GM13977 (cell line): Measurements from ENCODE around the gene INPP4A.

Experiments used
- DNase-seq: peaks from one replicate; pipeline ENCODE4 v3.0.0; 2012; ENCODE audit warnings: low spot score
- in situ Hi-C: fragments of 300-500 bp; cut with MboI; formaldehyde crosslinking; loops from one replicate; pipeline ENCODE4 v1.12.0; 2022; ENCODE audit warnings: low sequenced_read_pairs, low pct_unique_long_range_greater_than_20kb, mixed read lengths, inconsistent platforms; ENCODE audit not compliant: unreplicated experiment
- TF ChIP-seq, protein P1 (sequence below): IDR thresholded peaks from 2 replicates; pipeline ENCODE4 v1.5.1; 2012; ENCODE audit warnings: mild to moderate bottlenecking, control low read depth; ENCODE audit not compliant: insufficient read depth; ENCODE audit errors: extremely low read depth, missing control alignments

INPP4A gene

GRCh38 chr2:98489971-98490962, 45.6 kb downstream of the INPP4A start:
- in situ Hi-C loops: no loop called here
- no peak for DNase-seq
- TF ChIP-seq, protein P1, sequence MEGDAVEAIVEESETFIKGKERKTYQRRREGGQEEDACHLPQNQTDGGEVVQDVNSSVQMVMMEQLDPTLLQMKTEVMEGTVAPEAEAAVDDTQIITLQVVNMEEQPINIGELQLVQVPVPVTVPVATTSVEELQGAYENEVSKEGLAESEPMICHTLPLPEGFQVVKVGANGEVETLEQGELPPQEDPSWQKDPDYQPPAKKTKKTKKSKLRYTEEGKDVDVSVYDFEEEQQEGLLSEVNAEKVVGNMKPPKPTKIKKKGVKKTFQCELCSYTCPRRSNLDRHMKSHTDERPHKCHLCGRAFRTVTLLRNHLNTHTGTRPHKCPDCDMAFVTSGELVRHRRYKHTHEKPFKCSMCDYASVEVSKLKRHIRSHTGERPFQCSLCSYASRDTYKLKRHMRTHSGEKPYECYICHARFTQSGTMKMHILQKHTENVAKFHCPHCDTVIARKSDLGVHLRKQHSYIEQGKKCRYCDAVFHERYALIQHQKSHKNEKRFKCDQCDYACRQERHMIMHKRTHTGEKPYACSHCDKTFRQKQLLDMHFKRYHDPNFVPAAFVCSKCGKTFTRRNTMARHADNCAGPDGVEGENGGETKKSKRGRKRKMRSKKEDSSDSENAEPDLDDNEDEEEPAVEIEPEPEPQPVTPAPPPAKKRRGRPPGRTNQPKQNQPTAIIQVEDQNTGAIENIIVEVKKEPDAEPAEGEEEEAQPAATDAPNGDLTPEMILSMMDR: no peak

DNA sequence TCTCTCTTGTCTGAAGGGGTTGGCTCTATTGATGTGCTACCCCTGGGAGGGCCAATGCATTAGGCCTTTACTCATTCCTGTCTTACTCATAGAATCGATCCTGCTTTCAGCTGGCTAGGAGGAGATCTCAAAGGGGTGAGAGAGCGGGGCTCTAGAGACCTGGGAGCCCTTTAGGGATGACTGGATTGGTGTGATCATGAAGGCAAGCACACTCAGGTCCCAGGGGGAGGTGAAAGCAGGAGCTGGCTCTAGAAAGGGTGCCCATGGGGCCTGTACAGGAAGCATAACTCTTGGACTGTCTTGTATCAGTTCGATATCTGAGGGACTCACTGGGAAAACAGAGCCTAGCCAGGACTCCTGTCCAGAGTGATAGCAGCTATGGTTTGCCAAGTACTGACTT, 47.8 kb downstream of the INPP4A start:
- in situ Hi-C loops: no loop called here
- TF ChIP-seq, protein P1: no peak

GRCh38 chr2:98494699-98495098, 50.0 kb downstream of the INPP4A start:
- in situ Hi-C loops: no loop called here
- TF ChIP-seq, protein P1: no peak
- no peak for DNase-seq

More for the DNA sequence above, 47.8 kb downstream of the INPP4A start:
- no peak for DNase-seq

DNA sequence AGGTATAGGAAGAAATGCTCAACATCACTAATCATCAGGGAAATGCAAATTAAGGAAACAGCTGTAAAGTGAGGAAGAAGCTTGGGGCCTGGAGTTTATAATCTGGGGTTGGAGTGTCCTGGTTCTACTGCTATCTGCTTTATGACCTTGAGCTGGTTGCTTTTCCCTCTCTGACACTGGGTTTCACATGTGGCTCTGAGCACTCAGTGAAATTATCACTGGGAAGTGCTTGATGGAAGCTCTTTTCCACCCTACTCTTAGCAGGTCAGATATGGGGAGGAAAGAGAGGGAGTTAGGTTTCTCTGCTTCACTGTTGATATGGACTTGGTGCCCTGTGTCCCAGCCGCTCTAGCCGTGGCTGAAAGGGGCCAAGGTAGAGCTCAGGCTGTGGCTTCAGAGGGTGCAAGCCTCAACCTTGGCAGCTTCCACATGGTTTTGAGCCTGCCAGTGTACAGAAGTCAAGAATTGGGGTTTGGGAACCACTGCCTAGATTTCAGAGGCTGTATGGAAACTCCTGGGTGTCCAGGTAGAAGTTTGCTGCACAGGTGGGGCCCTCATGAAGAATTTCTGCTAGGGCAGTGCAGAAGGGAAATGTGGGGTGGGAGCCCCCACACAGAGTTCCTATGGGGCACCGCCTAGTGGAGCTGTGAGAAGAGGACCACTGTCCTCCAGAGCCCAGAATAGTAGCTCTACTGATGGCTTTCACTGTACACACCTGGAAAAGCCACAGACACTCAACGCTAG, 52.3 kb downstream of the INPP4A start:
- TF ChIP-seq, protein P1: no peak
- in situ Hi-C loops: no loop called here

DNA sequence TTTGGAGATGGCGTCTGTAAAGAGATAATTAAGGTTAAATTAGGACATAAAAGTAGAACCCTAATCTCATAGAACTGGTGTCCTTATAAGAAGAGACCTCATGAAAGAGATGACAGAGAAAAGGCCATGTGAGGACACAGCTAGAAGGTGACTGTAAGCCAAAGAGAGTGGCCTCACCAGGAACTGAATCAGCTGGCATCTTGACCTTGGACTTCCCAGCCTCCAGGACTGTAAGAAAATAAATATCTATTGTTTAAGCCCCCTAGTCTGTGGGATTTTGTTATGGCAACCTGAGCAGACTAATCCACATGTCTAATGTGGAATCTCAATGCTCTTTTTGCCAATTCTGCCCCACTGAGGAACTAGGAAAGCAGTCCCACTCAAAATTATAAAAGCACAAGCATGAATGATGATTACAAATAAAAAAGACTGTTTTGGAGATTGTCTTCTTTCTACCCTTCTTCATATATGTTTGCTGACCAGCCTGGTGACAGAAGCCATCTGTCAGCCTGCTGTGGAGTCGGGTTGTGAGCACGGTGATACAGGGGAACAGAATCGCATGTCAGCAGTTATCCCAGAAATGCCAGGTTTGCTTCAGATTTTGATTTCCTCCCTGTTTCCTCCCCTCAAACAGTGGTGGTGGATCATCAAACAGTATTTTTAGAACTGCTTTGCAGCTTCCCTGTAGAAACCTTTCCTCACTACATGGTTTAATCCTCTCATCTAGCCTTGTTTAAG, 54.2 kb downstream of the INPP4A start:
- TF ChIP-seq, protein P1: no peak
- in situ Hi-C loops: no loop called here
- DNase-seq: no peak

More for the DNA sequence above, 52.3 kb downstream of the INPP4A start:
- no peak for DNase-seq

GRCh38 chr2:98500561-98500960, 55.9 kb downstream of the INPP4A start:
- no peak for DNase-seq
- TF ChIP-seq, protein P1: no peak
- in situ Hi-C loops: no loop called here
